Activated T-cell treated with anti-CD3 and anti-CD28 coated beads, Interleukin-2, amount 50 U/mL, for 1 hour (primary cell): ENCODE results near the gene TUBGCP2.
"Not testable (repeated sequence)": the region's sequence is repeated elsewhere in the genome, so short reads cannot be mapped to it uniquely, and the experiment has no call there.

ENCODE experiments used
- DNase-seq: peaks from one replicate; pipeline ENCODE4 v3.0.0-alpha.2; 2020

The TUBGCP2 gene

DNA sequence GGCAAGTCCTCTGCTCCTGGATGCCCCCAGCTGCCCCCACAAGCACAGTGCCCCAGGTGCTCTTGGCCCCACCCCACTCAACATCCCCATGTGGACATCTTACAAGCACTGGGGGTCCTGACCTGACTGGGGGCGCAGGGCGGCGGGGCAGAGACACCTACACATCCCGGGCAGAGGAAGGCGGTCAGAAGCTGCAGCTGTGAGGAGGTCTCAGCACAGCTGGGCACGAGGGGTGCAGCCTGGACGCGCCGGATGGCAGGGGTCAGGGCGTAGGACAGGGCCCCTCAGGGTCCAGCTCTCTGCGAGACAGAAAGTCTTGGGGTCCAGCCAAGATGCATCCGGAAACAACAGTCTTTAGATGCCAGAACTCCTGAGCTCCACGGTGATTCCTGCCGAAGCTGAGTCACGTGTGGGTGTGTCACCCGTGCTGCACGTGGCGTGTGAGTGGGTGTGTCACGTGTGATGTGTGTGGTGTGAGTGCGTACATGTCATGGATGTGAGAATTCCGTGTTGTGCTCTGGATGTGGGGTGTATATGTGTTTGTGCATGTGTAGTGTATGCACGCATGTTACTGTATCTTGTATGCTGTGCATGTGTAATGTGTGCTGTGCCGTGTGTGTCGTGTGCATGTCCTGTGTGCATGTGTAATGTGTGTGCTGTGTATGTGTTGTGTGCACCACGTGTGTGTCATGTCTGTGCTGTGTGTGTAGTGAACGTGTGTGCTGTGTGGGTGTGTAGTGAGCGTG, 65.9 kb downstream of the TUBGCP2 start:
- no peak for DNase-seq

DNA sequence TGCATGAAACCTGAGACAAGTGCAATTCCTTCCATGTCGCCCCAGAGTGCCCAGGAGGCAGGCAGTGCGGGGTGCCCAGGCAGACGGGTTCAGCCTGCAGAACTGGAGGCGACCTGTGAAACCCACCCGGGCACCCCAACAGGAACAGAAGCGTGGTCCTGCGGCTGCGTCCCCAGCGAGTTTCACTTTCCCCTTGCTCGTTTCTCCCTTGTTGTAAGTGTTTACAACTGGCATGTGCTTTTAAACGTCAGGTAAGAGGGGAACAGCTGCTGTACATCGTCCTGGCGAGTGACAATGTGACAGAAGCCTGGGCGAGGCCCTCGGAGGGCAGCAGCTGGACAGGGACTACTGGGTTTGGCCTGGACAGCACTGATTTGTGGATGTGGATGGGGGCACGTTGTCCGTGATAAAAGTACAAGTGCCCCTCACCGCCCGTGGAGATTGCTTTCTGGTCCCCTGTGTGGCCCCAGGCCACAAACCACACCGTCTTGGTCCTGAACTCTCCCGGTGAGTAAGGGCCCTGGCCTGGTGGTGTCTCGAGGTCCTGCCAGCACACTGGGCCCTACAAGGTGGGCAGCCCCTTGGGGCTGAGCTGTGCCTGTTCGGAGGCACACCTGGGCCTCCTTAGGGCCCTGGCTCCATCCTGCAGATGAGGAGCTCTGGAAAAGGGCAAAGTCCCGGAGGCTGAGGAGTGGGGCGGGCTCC, 67.0 kb downstream of the TUBGCP2 start:
- DNase-seq: no peak

DNA sequence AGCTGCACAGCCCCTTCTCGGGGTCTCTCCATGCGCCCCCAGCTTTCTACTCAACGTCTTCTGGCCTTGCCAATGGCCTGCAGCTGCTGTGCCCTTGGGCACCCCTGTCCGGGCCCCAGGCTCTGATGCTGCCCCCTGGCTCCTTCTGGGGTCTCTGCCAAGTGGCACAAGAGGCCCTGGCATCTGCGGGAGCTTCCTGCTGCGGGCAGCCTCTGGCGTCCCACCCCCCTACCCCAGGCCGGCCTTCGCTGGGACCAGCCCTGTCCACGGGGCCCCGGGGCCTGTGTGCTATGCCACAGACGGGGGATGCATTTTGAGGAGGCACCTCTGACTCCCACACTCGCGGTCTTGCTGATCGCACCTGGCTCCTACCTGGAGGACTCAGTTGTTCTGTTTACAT, 68.7 kb downstream of the TUBGCP2 start:
- no peak for DNase-seq

DNA sequence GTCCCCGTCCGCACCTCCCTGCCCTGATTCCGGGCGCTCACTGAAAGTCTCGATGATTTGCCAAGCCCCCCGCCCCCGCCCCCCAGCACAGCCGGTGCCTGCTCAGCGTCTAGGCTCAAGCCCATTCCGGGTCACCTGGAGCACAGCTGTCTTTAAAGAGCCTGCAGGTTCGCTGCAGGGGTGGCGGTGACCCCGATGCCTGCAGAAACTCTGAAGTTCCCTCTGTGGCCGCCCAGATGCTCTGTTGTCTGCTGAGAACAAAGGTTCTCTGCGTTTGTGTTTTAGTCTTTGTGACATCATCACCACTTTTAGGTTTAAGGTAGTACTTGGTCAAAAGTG, 70.2 kb downstream of the TUBGCP2 start:
- DNase-seq: no peak

- no peak for DNase-seq
Measured at GRCh38 chr10:133237588-133238465, 70.8 kb downstream of the TUBGCP2 start, which contains the start of gene VENTX. Gene VENTX (plus strand): TSS chr10:133237855. CDS start chr10:133237915, 60 bp downstream.

- no peak for DNase-seq
Measured at GRCh38 chr10:133237241-133237587, 71.5 kb downstream of the TUBGCP2 start.

GRCh38 chr10:133236401-133237240, 72.1 kb downstream of the TUBGCP2 start:
- peak; percentile 34 for DNase-seq

DNA sequence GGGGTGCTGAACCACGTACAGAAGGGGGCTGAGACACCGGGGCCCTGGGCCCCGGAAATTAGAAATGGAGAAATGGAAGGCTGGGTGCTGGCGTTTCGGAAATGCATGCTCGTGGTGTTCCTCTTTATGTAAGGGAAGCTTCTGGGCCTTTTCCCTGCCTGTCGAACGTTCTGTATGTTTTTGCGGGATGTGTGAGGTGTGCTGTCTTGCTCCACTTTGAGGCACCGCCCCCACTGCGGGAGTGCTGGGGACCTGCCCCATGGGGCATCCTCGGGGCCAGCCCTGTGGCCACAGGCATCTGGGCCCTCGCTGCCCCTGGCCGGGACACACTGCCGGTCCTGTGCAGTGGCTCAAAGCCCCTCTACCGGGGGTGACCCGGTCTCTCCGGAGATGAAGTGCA, 72.7 kb downstream of the TUBGCP2 start:
- DNase-seq: peak; percentile 27

GRCh38 chr10:133235265-133235855, 73.3 kb downstream of the TUBGCP2 start:
- DNase-seq: no peak

DNA sequence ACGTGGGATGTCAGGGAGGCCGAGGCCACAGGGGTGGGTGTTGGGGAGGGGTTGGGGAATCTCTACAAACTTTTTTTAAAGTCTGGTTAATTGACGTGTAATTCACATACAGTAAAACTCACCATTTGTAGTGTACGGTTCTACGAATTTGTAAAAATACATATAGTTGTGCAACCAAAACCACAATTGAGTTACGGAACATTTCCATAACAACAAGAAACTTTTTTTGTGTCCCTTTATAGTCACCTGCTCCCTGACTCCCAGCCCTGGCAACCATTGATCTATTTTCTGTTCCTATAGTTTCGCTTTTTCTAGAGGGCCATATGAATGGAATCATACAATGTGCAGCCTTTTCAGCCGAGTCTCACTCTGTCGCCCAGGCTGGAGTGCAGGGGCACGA, 73.9 kb downstream of the TUBGCP2 start:
- not testable (repeated sequence) for DNase-seq

DNA sequence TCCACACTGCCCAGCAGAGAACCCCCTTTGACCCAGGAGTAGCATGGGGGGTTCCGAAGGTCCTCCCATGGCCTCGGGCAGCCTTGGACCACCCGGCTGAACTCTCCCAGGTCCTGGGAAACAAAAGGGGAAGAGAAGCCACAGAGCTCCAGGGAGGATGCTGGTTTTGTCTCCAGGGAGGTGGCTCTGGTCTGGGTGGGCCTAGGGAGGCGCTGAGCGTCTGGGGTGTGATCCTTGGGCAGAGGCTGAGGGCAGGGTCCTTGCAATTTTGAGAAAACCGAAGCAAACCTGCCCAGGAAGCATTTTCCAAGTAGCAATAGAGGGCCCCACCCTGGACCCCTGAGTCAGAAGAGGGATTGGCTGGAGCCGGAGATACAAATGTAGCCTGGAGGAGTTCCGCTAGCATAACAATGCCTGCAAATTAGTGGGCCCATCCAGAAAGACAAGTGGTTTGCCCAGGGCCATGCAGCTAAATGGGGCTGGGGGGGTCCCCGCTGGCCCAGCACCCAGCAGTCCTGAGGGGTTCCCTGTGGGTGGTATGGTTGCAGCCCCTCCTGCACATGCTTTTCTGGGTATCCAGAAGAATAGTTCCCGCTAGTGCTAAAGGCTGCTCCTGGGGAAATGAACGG, 76.6 kb downstream of the TUBGCP2 start:
- no peak for DNase-seq

DNA sequence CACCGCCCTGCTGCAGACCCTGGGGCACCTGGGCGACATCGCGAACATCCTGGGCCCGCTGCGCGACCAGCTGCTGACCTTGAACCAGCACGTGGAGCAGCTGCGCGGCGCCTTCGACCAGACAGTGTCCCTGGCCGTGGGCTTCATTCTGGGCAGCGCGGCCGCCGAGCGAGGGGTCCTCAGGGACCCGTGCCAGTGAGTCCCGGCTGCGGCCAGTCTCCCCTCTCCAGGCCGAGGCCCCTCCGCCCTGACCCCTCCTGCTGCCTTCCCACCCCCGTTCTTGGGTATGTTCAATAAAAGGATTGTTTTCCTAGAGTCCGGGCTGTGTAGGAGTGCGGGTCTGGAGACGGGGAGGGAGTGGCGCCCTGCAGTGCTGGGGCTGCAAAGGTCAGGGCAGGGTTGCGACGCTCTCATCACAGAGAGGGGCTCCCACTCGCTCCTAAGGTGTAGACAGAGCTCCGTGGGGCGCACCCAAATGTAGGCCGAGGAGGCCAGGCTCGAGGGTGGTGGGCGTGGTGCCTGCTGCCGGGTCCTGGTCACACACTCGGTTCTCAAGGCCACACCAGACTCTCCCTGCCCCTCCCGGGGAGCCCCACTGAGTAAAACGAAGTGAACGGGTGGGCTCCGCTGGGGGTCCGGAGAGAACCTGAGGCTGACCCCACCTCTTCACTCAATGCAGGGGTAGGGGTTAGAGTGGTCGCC, 77.3 kb downstream of the TUBGCP2 start:
- no peak for DNase-seq

- no peak for DNase-seq
Measured at GRCh38 chr10:133230387-133231195, 78.1 kb downstream of the TUBGCP2 start.

GRCh38 chr10:133230044-133230361, 78.7 kb downstream of the TUBGCP2 start, which contains the start of gene UTF1:
Gene UTF1 (plus strand): TSS chr10:133230217. CDS start chr10:133230289, 72 bp downstream.
- DNase-seq: no peak

GRCh38 chr10:133229265-133230043, 79.2 kb downstream of the TUBGCP2 start:
- DNase-seq: no peak
